ENCODE data around the gene RPLP1.

- TF ChIP-seq POLR2A (IDR thresholded peaks at IDR 0.05) (no peak), CTCF (IDR thresholded peaks at IDR 0.05 in 4 of 5, conservative IDR thresholded peaks at IDR 0.05 in 1 of 5) (no peak)
Measured at GRCh38 chr15:69460481-69460880, 7.9 kb downstream of the RPLP1 start.
